Measurements from ENCODE around the gene TLE3. TPM values are rescaled to one million over a fixed set of nuclear protein-coding genes. Genes with fewer than 3 reads are reported as not detected.

TLE3 gene
- total RNA-seq, 1 donor from 2014 or later = 89.2 TPM

DNA sequence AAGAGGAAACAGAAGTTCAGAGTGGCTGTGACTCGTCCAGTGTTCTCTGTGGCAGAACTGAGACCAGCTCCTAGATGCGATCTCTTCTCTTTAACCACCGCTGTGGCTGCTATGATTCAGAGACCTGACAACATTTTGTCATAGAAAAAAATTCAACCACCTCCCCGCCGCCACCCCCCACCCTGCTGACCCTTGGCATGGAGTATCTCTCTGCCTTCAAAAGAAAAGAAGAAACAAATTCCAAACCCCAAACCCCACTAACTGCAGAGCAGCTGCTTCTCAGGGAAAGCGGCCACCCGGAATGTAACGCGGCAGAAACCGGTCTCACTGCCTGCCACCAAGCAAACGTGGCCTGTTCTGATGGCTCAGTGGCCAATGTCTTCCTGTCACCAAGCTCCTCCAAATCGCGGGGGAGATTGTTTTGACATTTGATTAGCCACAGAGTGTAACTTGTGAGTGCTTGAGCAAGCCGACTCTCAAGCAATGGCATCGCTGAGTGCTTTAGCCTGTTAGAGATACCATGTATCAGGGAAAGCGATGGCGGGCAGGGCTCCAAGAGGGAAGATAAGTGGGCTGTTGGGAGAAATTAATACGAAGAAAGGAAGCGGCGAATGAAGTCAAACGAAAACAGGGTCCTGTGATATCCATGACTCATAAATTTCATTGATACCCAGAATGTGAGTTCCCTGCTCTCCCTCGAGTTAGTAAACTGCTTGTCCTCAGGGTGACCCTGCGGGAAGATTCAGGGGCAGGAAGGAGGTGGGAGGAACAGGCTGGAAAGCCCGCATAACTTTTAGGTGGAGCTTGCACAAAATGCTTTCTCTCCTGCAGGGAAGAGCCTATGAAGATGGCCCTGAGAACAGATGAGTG lies 44.8 kb upstream of the TLE3 start:
- Mint-ChIP-seq H3K9me3 (ENCODE audit: unreplicated experiment) (no peaks in the 10 kb centered on the region), H3K4me3 (ENCODE audit: unreplicated experiment) (no peak overlapping the region), H3K27ac (ENCODE audit: unreplicated experiment) (no peak overlapping the region), H3K27me3 (ENCODE audit: unreplicated experiment) (no peaks in the 10 kb centered on the region), H3K4me1 (ENCODE audit: low read depth, unreplicated experiment) (no peaks in the 10 kb centered on the region), H3K36me3 (ENCODE audit: unreplicated experiment) (no peaks in the 10 kb centered on the region)
- DNase-seq = no peak
- TF ChIP-seq, protein P1, sequence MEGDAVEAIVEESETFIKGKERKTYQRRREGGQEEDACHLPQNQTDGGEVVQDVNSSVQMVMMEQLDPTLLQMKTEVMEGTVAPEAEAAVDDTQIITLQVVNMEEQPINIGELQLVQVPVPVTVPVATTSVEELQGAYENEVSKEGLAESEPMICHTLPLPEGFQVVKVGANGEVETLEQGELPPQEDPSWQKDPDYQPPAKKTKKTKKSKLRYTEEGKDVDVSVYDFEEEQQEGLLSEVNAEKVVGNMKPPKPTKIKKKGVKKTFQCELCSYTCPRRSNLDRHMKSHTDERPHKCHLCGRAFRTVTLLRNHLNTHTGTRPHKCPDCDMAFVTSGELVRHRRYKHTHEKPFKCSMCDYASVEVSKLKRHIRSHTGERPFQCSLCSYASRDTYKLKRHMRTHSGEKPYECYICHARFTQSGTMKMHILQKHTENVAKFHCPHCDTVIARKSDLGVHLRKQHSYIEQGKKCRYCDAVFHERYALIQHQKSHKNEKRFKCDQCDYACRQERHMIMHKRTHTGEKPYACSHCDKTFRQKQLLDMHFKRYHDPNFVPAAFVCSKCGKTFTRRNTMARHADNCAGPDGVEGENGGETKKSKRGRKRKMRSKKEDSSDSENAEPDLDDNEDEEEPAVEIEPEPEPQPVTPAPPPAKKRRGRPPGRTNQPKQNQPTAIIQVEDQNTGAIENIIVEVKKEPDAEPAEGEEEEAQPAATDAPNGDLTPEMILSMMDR (IDR thresholded peaks at IDR 0.05; ENCODE audit: partially characterized antibody, unreplicated experiment) = no peak

DNA sequence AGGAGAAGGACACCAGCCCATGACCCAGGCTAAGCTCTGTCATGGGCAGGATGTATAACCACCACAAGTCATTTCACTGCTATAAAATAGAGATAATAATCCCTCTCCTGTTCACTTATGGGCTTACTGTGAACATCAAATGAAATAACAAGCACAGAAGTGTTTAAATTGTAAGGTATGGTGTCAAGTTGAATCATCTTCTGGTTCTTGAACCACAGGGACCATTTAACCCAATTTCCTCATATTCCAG lies 44.3 kb upstream of the TLE3 start:
- TF ChIP-seq, protein P1 (IDR thresholded peaks at IDR 0.05; ENCODE audit: partially characterized antibody, unreplicated experiment) = no peak
- no peaks in the 10 kb centered on the region for H3K36me3 Mint-ChIP-seq (ENCODE audit: unreplicated experiment)
- no peak overlapping the region for H3K4me3 Mint-ChIP-seq (ENCODE audit: unreplicated experiment)
- H3K9me3 Mint-ChIP-seq (ENCODE audit: unreplicated experiment) = no peaks in the 10 kb centered on the region
- H3K4me1 Mint-ChIP-seq (ENCODE audit: low read depth, unreplicated experiment) = no peaks in the 10 kb centered on the region
- DNase-seq = no peak
- no peaks in the 10 kb centered on the region for H3K27me3 Mint-ChIP-seq (ENCODE audit: unreplicated experiment)
- no peak overlapping the region for H3K27ac Mint-ChIP-seq (ENCODE audit: unreplicated experiment)

DNA sequence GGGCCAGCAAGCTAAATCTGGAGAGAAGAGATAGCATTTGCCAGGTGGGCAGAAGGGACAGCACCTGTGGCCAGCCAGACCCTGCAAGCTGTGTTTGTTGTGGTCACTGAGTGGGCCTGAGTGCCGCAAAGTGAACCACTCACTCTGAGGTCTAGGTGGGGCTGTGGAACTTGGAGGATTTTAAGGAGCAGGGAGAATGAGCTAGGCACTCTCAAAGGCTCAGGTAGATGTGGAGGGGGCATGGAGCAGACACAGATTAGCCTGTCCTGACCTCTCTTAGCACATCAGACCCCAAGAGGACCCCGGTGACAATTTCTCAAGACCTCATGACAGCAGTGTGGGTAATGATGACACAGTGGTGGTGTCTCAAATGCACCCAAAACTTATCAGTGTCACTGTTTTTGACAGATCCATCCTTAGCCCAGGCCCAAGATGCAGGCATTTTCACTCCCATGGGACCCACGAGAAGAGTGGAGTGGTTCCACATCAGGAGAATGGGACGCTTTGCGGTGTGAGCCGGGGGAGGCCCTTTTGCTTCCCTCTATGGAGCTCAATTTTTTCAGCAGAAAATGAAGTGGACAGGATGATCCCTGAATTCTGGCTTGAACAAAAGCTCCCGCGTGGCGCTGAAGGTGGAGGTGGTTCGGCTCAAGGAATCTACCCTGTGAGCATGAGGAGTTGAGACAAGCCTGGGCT lies 43.8 kb upstream of the TLE3 start:
- Mint-ChIP-seq H3K9me3 (ENCODE audit: unreplicated experiment) (no peaks in the 10 kb centered on the region), H3K4me3 (ENCODE audit: unreplicated experiment) (no peak overlapping the region), H3K27me3 (ENCODE audit: unreplicated experiment) (no peaks in the 10 kb centered on the region), H3K4me1 (ENCODE audit: low read depth, unreplicated experiment) (no peaks in the 10 kb centered on the region), H3K36me3 (ENCODE audit: unreplicated experiment) (no peaks in the 10 kb centered on the region), H3K27ac (ENCODE audit: unreplicated experiment) (no peak overlapping the region)
- no peak for DNase-seq
- TF ChIP-seq, protein P1 (IDR thresholded peaks at IDR 0.05; ENCODE audit: partially characterized antibody, unreplicated experiment) = no peak

DNA sequence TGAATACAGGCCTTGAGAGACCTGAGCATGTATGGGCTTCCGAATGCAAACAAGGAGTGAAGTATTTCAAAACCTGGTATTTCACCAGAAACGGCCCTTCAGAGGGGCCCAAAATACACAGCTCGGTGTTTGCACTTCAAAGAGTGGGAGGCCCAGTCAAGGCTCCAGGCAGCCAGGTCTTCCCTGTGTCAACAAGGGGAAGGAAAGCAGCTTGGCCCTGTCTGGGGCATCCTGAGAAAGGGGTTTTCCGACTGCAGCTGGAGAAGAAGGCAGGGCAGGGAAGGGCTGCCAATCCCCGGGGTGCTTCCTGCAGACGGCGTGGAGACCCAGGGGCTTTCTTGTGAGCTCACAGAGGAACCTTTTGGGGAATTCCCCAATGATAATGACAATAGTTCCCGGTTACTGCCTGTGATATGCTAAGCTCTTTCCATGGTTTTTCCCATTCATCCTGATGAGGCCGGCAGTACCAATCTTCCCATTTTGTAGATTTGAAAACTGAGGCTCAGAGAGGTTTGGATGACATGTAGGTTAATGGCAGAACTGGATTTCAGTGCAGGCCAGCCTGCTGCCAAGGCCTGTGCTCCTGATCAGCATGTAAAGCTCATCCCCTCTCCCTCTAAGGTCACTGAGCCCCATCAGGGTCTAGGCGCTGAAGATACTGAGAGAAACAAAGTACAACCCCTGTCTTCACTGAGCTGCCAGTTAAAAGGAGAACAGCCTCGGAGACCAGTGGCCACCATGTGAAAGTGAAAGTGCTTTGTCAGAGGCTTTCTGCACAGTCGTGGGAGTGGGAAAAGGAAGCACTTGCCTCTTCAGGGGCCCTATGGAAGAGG lies 43.0 kb upstream of the TLE3 start:
- TF ChIP-seq, protein P1 (IDR thresholded peaks at IDR 0.05; ENCODE audit: partially characterized antibody, unreplicated experiment) = no peak

More for the DNA sequence above, 43.0 kb upstream of the TLE3 start:
- DNase-seq = no peak
- Mint-ChIP-seq H3K4me1 (ENCODE audit: low read depth, unreplicated experiment) (no peaks in the 10 kb centered on the region), H3K9me3 (ENCODE audit: unreplicated experiment) (no peaks in the 10 kb centered on the region), H3K27me3 (ENCODE audit: unreplicated experiment) (no peaks in the 10 kb centered on the region), H3K4me3 (ENCODE audit: unreplicated experiment) (no peak overlapping the region), H3K27ac (ENCODE audit: unreplicated experiment) (no peak overlapping the region), H3K36me3 (ENCODE audit: unreplicated experiment) (no peaks in the 10 kb centered on the region)
